C4-2B (cell line): ENCODE measurements around the gene C10orf143.

Experiments used
- ZFX ChIP-seq: fragments of 450-650 bp; IDR thresholded peaks from 2 replicates; pipeline ENCODE4 v1.6.1; 2017
- TF ChIP-seq, protein P1 (sequence below): fragments of 450-650 bp; conservative IDR thresholded peaks from 2 replicates; pipeline ENCODE4 v1.5.1; 2017; ENCODE audit warnings: mild to moderate bottlenecking

- TF ChIP-seq, protein P1, sequence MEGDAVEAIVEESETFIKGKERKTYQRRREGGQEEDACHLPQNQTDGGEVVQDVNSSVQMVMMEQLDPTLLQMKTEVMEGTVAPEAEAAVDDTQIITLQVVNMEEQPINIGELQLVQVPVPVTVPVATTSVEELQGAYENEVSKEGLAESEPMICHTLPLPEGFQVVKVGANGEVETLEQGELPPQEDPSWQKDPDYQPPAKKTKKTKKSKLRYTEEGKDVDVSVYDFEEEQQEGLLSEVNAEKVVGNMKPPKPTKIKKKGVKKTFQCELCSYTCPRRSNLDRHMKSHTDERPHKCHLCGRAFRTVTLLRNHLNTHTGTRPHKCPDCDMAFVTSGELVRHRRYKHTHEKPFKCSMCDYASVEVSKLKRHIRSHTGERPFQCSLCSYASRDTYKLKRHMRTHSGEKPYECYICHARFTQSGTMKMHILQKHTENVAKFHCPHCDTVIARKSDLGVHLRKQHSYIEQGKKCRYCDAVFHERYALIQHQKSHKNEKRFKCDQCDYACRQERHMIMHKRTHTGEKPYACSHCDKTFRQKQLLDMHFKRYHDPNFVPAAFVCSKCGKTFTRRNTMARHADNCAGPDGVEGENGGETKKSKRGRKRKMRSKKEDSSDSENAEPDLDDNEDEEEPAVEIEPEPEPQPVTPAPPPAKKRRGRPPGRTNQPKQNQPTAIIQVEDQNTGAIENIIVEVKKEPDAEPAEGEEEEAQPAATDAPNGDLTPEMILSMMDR: no peak
- TF ChIP-seq ZFX: no peak
Measured at GRCh38 chr10:130016993-130017630, 93.5 kb downstream of the C10orf143 start.
